Raji (cell line): ENCODE data around the gene SLC66A2.

Source experiments
- POLR2A ChIP-seq: IDR thresholded peaks from 2 replicates; pipeline ENCODE4 v1.6.1; 2011; ENCODE audit warnings: low read depth, low read length, control low read depth; ENCODE audit not compliant: insufficient read depth

Gene SLC66A2

GRCh38 chr18:79974025-79974654, 22.7 kb upstream of the SLC66A2 start:
- TF ChIP-seq POLR2A: no peak

- no peak for TF ChIP-seq POLR2A
These were observed 22.1 kb upstream of the SLC66A2 start for GRCh38 chr18:79973517-79973916.

DNA sequence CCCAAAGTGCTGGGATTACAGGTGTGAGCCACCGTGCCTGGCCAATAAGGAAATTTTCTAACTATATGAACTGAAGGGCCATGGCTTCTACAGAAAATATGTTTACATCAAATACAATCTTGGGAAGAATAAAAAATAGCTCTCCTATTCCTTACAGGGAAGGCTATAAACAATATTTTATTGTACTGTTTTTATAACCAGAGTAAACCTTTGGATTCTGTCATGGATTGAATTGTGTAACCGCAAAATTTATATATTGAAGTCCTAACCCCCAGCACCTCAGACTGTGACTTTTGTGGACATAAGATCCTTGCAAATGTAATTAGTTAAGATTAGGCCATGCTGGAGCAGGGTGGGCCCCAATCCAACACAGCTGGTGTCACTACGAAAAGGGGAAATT, 21.3 kb upstream of the SLC66A2 start:
- TF ChIP-seq POLR2A: no peak

GRCh38 chr18:79971986-79972385, 20.5 kb upstream of the SLC66A2 start:
- no peak for TF ChIP-seq POLR2A

GRCh38 chr18:79971211-79971952, 19.9 kb upstream of the SLC66A2 start:
- no peak for TF ChIP-seq POLR2A

GRCh38 chr18:79970419-79971133, 19.1 kb upstream of the SLC66A2 start:
- no peak for TF ChIP-seq POLR2A

DNA sequence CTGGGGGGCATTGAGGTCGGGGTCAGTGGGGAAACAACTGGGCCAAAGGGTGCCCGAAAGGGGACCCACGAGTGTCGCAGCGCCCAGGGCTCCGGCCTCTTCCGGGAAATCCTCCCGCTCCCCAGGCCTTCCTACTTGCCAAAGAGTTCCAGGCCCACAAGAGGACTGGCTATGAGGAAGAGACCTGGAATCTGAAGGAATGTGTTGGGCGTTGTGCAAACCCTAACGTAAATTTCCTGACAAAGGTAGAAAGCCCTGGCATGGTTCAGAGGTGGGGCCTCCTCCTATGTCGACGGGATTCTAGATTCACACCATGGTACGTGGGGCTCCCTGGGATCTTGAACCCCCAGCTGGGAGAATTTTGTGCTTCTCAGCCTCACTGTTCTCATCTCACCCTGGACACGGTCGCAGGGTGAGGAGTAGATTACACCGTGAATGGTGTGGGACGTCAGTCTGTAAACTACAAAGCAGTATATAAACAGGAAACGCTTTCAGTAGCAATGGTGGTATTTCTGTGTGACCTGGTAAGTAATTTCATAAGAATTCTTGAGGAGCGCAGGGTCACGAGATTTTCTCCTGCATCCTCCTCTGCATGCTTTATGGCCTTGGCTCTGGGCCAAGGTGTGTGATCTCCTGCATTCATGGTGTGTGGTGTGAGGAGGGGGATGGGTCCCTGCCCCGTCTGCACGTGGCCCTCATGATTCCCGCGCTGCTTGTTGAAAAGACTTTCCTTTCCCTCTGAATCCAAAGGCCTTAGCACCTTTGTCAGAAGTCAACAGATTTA, 13.9 kb upstream of the SLC66A2 start:
- no peak for TF ChIP-seq POLR2A

GRCh38 chr18:79964330-79965118, 13.1 kb upstream of the SLC66A2 start, which contains the start of gene HSBP1L1:
TSS of gene HSBP1L1 (plus strand) at chr18:79964643. CDS start at chr18:79964736, 93 bp downstream.
- no peak for TF ChIP-seq POLR2A

DNA sequence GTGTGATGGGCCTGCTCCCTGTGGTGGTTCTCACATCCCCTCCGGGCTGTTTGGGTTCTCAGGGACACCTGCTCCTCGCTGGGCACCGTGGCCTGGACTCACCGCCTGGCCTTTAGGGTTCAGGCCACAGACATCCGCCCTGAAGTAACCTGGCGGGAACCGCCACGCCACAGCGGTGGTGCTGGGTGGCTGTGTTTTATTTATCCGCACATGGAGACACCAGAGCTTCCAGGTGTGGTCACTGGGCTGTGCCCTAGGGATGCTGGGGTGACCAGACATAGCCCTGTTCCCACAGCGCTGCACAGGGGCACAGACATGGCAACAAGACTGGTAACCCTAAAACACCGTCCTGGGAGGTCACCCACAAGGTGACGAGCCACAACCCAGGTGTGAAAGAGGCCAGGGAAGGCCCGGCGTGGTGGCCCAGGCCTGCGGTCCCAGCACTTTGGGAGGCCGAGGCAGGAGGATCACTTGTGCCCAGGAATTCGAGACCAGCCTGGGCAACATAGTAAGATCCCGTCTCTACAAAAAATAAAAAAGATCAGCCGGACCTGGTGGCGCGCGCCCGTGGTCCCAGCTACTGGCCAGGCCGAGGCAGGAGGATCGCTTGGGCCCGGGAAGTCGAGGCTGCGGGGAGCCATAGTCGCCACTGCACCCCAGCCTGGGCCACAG, 12.3 kb upstream of the SLC66A2 start:
- TF ChIP-seq POLR2A: no peak

- TF ChIP-seq POLR2A: no peak
These were observed 11.6 kb upstream of the SLC66A2 start for GRCh38 chr18:79962835-79963657.

DNA sequence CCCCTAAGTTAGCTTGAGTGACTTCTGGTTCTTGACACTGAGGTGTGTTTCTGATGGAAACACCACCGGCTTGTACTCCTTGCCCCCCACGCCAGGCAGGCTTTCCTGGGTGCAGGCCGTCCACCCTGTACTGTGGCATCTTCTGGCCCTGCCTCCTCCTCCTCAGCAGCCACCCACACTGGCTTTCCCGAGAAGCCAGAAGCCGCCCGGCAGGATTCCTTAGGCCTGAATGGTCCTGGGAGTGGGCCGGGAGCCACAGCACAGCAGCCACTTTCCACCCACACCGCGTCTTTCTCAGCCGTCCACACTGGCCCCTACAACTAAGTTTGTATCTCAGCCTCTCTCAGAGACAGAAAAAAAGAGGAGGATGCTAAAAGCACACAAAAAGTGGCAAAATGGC, 10.9 kb upstream of the SLC66A2 start:
- no peak for TF ChIP-seq POLR2A

DNA sequence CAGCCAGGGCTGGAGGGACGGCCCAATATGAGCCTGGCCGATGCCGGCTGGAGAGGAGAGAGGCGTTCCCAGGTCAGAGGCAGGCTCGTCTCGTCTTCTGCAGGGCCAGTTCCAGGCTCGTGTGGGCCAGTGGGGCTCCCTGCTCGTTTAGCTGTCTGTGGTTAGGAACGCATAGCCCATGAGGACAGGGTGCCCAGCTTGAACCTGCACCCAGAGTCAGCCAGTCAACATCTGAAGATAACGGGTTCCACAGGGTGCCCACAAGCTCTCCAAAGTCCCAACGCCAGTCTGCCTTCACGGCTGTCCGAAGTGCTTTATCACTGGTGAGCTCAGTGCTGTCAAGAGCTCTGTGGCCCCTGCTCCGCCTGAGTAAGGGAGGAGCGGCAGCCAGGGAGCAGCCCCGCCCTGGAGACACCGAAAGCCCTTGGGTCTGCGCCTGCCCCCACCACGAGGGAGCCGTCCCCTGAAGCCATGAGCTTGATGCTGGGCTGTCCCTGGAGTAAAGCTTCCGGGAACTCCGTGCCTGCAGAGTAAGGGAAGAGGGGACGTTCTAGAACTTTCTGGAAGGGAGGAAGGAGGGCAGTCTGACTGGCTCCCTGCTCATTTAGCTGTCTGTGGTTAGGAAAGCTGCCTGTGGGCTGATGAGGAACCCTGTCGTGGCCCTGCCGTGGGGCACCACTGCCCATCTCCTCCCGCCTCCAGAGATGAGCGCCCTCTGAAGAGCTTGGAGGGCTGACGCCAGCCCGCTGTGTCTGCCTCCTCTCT, 10.3 kb upstream of the SLC66A2 start:
- TF ChIP-seq POLR2A: no peak

- TF ChIP-seq POLR2A: no peak
These were observed 9.6 kb upstream of the SLC66A2 start for GRCh38 chr18:79960921-79961526.
